ENCODE data around the gene REEP3.

The REEP3 gene

GRCh38 chr10:63504145-63504881, 16.9 kb upstream of the REEP3 start:
- H3K27ac ChIP-seq, result peak overlapping the region in 4 of 21 experiments; percentile 21 to 61 (median 33)
- H3K4me3 ChIP-seq, result no peak overlapping the region

- Histone ChIP-seq H3K27ac (no peak overlapping the region), H3K4me3 (no peak overlapping the region)
Measured at GRCh38 chr10:63505562-63505961, 15.6 kb upstream of the REEP3 start.

- Histone ChIP-seq H3K4me3 (no peak overlapping the region), H3K27ac (no peak overlapping the region)
Measured at GRCh38 chr10:63506554-63506953, 14.6 kb upstream of the REEP3 start.

GRCh38 chr10:63515002-63515763, 6.0 kb upstream of the REEP3 start:
- Histone ChIP-seq H3K27ac (peak overlapping the region in 17 of 21 experiments; percentile 22 to 78 (median 44)), H3K4me3 (no peak overlapping the region)

- Histone ChIP-seq H3K27ac (peak overlapping the region in 3 of 21 experiments; percentile 15 to 71 (median 68)), H3K4me3 (no peak overlapping the region)
Measured at GRCh38 chr10:63516207-63516606, 5.0 kb upstream of the REEP3 start.

GRCh38 chr10:63518690-63519288, 2.4 kb upstream of the REEP3 start:
- no peak overlapping the region for H3K4me3 ChIP-seq
- H3K27ac ChIP-seq, result no peak overlapping the region

GRCh38 chr10:63521416-63522276, 445 bp downstream of the REEP3 start:
- H3K27ac ChIP-seq, result peak overlapping the region; percentile 94 to 99 (median 98)
- H3K4me3 ChIP-seq, result peak overlapping the region; percentile 60 to 88 (median 72)

GRCh38 chr10:63522277-63522687, 1.1 kb downstream of the REEP3 start:
- Histone ChIP-seq H3K27ac (peak overlapping the region in 20 of 21 experiments; percentile 94 to 99 (median 98)), H3K4me3 (peak overlapping the region; percentile 60 to 88 (median 72))

GRCh38 chr10:63522995-63523394, 1.8 kb downstream of the REEP3 start:
- Histone ChIP-seq H3K27ac (peak overlapping the region in 3 of 21 experiments; percentile 95 to 98 (median 96)), H3K4me3 (peak overlapping the region in 2 of 7 experiments; percentile 67 to 88)

- Histone ChIP-seq H3K27ac (no peak overlapping the region), H3K4me3 (no peak overlapping the region)
Measured at GRCh38 chr10:63525021-63525420, 3.8 kb downstream of the REEP3 start.

- Histone ChIP-seq H3K27ac (no peak overlapping the region), H3K4me3 (no peak overlapping the region)
Measured at GRCh38 chr10:63527401-63527800, 6.2 kb downstream of the REEP3 start.

- no peak overlapping the region for H3K27ac ChIP-seq
- no peak overlapping the region for H3K4me3 ChIP-seq
Measured at GRCh38 chr10:63528084-63528744, 7.0 kb downstream of the REEP3 start.

GRCh38 chr10:63530409-63530808, 9.2 kb downstream of the REEP3 start:
- H3K27ac ChIP-seq, result no peak overlapping the region
- H3K4me3 ChIP-seq, result no peak overlapping the region

GRCh38 chr10:63534723-63535122, 13.5 kb downstream of the REEP3 start:
- no peak overlapping the region for H3K27ac ChIP-seq
- H3K4me3 ChIP-seq, result no peak overlapping the region

- Histone ChIP-seq H3K27ac (no peak overlapping the region), H3K4me3 (no peak overlapping the region)
Measured at GRCh38 chr10:63536698-63537097, 15.5 kb downstream of the REEP3 start.

- no peak overlapping the region for H3K27ac ChIP-seq
- no peak overlapping the region for H3K4me3 ChIP-seq
Measured at GRCh38 chr10:63537536-63537935, 16.3 kb downstream of the REEP3 start.

- Histone ChIP-seq H3K4me3 (no peak overlapping the region), H3K27ac (peak overlapping the region in 1 of 21 experiments; percentile 9)
Measured at GRCh38 chr10:63539377-63539776, 18.2 kb downstream of the REEP3 start.

- peak overlapping the region in 1 of 21 experiments; percentile 9 for H3K27ac ChIP-seq
- H3K4me3 ChIP-seq, result no peak overlapping the region
Measured at GRCh38 chr10:63539994-63540393, 18.8 kb downstream of the REEP3 start.

All from skin epidermis (tissue), 12 donors.